Stimulated activated CD8-positive, alpha-beta memory T cell treated with anti-CD3 and anti-CD28 coated beads, Interleukin-4, amount 100 ng/mL, for 4 hours (primary cell): ENCODE data around the gene COMP.
"Not testable (repeated sequence)": the region's sequence is repeated elsewhere in the genome, so short reads cannot be mapped to it uniquely, and the experiment has no call there.

ENCODE experiments used
- DNase-seq, 2 donors: peaks; one replicate each; pipeline ENCODE4 v3.0.0-alpha.2; 2020; ENCODE audit warnings: low read depth in 2 of 2, low spot score in 1 of 2

COMP gene

DNA sequence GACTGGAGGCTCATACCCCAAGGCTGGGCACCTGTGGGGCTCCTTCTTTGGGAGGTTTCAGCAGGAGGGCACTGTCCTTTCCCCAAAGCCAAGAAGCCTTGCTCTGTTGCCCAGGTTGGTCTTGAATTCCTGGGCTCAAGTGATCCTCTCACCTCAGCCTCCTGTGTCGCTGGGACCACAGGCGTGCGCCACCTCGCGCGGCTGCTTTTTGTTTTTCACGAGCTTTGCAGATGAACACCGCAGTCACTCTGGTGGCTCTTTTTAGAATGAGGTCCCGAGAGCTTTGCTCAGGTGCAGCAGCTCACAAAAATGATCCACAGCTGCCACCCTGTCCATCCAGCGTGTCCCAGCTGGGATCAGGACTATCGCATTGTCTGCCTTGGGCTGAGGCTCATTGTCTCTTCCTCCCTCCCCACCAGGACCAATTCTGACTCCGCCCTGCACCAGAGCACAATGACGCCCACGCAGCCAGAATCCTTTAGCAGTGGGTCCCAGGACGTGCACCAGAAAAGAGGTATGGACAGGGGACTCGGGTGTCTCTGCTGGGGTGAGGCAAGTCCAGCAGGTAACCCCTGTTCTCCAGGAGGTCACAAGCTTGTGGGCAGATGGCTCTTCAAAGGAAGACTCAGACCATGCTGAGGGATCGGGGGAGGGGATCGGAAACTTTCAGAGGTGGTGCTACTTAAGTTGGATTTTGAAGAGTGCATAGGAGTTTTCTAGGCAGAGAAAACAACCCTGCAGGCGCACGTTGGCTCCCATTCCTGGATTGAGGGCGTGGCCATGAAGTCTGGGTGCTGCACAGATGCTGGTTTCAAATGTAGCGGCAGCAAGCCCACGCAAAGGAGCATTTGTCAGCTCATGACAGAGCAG is 41.5 kb downstream of the COMP start:
- no peak for DNase-seq

DNA sequence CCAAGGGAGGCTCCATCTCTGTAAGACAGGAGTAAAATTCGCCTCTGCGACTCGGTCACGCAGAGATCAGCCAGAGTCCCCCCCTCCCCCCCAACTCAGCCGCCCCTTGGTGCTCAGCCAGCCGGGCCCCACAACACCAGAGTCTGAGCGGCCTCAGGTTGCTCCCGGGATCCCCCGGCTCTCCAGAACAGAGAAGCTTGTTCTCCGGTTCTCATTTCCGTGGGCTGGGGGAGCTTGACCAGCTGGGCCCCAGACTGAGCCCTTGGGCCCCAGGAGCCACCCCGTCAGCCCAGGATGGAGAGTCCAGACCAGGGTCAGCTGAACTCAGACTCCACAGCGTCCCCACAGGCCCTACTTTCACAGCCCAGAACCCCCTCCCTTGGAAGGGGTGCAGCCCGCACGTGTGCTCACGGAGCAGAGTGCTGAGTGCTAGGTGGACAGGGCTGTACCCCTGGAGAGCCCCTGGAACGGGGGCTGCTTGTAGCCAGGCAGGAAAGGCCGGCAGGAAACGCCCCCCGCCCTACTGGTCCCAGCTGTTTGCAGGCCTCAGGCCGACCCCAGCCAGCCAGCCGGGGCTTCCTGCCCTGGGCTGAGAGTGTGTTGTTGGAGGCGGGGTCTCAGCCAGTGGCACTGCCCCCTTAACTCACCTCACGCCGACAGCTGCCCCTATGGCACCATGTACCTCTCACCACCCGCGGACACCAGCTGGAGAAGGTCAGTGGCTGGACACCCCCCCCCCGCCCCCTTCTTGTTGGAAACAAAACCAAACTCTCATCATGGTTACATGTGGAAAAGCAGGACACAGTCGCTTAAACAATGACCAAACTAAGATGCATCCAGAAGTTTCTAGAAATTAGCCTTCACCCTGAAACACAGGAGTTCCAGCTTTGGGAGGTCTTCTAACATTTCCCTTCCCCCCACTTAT is 44.4 kb downstream of the COMP start:
- no peak for DNase-seq

DNA sequence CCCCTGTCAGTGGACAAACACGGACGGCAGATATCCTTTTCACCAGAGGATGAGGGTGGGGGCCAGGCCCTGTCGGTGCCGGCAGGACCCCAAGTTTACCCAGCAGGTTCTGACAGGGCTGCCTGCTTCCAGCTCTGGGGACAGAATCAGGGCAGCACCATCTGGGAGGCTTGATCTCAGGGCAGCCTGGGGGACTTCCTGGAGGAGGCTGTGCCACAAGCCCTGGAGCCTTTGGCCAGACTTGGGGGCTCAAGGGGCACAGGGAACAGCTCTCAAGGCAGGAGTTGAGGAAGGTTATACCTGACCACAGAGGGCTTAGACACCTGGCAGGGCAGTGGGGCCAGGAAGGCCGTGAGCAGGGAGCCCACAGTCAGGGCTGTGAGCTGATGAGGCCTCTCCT is 45.2 kb downstream of the COMP start:
- DNase-seq = no peak

DNA sequence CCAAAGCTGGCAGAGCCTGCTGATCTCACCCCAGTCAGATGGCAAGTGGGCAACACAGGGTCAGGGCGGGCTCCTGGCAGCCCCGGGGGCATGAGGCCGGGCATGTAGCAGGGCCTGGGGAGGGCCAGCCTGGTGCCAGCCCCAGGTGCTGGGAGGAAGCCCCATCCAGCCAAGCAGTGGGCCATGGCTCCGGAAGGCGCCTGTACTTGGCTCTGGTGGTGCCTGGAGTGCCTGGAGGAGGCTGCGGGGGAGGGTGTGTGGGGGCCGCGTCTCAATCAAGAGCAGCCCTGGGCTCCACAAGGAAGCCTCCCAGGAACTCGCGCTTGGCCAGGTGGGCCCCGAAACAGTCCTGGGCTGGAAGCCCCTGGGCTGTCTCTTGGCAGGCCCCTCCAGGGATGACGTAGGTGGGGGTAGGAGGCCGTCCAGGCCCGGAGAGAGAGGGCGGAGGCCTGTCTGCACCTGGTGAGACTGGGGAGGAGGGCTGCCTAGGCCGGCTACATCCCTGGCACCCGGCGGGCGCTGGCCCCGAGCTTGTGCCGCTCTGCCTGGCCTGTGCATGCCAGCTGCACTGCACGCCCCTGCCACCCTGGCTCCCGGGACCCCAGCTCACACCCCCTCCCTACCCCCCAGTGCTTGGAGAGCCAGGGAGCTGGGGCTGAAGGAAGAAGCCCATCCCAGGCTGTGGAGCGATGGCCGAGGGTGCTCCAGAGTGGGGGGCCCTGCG is 45.9 kb downstream of the COMP start:
- DNase-seq = no peak

DNA sequence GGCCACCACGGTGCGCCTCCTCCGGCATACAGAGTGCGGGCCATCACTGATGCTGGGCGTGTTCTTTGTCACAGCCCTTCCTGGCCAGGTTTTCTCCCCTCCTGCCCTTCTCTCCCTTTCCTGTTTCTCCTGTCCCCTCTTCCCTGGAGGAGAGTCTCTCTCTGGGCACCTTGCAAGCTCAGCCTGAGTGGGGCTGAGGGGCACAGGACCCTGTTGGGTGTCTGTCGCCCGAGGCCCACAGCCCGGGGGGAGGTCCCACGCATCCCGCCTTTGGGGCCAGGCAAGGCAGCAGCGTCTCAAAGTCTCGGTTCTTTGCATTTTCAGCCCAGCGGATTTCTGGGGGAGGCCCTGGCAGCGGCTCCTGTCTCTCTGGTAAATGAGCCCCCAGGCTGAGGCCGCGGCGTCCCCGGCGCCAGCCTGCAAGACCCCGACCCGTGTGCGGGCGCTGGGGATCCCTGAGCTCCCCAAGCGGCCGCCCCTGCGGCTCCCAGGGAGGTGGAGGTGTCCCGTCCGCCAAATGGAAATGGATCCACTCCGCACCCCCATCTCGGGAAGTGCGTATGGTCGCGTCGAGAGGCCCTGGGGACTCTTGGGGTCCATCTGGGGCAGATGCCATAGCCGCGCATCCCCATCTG is 47.2 kb downstream of the COMP start:
- no peak for DNase-seq

DNA sequence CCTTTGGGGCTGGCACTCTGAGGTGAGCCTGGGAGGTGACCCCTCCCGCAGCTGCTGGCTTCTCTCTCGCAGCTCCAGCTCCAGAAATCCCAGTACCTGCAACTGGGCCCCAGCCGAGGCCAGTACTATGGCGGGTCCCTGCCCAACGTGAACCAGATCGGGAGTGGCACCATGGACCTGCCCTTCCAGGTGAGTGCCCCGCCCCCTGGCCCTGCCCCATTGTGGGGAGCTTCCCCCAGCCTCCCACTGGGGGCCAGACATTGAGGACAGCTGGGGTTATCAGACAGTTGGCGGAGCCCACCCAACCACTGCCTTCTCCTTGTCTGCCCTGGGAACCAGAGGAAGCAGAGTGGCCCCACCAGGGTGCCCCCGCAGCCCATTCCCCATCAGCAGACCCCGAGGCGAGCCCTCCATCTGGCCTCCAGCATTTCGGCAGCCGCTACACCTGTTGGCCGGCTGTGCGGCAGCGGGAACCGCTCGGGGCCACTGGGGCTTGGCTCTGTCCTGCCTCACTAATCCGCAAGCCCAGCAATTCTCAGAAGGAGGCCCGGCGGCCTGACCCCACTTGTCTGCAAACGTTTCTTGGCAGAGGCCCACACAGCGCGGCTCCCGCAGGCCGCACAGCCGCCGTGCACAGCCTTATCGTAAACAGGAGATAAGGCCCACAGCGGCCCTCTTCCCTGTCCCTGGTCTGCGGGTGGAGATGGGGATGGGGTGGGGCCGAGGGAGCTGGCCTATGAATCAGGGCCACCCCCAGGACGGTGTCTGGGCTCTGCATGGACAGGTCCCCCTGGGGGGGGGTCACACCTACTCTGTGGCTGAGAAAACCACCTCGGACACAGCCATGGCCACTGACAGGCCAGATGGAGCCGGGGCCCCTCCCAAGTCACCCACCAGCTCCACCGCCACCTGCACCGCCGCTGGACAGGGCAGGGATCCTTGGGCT is 48.0 kb downstream of the COMP start:
- DNase-seq = no peak

DNA sequence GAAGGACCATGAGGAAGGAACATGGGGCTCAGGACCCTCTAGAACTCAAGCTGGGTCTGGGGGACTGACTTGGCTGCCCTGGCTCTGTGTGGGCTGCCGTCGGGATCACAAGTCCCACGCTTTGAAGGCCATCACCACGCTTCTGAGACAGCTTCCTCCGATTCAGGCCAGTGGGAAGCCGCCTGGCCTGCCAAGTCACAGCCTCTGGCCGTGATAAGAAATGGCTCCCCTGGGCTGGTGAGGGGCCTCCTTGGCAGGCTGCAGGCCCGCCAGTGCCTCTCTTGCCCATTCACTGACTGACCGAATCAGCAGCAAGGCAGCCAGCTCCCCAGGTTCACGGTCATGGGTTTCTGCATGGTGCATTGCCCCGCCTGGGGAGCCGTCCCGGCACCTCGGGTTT is 48.8 kb downstream of the COMP start:
- DNase-seq = no peak

DNA sequence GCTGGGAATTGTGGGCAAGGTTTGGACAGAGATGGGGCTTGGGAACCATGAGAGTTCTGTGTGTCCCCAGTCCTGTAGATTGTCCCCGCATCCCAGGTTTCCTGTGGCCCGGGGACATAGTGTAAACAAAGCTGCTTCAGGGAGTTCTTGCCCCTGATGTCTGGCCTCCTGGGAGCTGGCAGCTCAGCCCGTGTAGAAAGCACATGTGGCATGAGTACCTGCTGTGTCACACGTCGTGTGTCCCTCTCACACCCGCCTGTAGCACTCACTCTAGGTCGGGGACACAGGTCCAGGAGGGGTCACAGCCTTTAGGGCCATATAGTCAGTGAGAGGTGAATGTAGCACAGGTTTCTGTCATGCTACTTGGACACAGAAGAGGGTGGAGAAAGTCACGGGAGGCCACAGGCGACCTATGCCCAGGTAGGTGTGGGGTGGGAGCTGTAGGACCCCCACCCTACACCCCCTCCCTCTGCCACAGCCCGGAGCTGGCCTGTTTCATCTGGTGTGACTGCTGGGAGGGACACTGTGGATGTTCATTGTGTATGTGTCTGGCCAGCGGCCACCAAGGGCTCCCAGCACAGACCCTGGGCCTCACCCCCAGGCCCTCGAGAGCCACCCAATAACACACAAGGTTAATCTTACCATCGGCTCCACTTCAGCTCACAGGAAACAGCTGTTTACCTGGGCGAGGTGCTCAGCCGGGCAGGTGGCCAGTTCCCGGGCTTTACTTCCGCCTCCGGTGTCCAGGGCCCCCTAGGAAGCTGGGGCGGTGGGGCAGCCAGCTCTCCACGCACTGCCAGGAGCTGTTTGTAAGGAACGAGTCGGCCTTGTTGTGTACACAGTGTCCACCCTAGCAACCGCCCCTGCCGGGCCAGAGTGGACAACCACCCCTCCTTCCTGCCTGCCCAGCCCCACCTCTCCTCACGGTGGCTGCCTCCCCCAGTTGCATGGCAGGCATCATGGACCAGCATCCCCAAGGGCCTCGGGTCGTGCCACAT is 49.7 kb downstream of the COMP start:
- no peak for DNase-seq

DNA sequence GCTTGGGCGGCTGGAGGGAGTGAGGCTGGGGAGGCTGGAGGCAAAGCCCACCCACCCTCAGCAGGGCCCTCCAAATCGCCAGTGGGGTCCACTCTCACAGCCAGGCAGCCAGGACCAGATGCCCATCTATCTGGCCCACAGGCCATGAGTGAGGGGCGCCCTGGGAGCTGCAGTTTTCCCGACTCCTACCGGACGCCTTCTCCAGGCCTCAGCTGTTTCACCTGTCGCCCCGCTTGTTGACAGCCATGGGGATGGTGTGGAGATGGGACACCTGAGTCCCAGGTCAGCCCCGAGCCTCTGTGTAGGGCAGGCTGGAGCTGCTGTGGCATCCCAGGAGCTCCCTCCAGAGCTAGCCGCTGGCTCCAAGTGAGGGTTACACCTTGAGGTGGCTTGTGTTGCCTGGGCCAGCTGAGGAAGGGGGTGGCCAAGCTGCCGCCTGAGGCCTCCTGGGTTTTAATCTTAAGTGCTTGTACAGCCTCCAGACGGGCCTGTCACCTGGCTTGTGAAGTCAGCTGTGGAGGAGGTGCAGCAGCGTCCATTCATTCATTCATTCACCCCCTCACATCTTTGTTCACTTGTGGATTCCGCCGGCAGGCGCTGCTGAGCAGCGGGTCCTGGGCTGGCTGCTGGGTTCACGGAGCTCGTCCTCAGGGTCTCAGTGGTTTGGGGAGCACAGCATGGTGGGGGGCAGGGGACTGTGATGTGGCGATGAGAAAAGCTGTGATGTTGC is 52.0 kb downstream of the COMP start:
- no peak for DNase-seq

DNA sequence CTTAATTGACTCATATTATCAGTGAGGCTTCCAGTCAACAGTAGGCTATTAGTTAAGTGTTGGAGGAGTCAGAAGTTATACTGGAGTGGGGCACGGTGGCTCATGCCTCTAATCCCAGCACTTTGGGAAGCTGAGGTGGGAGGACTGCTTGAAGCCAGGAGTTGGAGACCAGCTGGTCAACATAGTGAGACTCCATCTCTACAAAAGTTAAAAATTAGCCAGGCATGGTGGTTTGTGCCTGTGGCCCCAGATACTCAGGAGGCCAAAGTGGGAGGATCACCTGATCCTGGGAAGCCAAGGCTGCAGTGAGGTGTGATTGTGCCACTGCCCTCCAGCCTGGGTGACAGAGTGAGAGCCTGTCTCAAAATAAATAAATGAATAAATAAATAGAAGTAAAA is 53.2 kb downstream of the COMP start:
- DNase-seq = no peak

DNA sequence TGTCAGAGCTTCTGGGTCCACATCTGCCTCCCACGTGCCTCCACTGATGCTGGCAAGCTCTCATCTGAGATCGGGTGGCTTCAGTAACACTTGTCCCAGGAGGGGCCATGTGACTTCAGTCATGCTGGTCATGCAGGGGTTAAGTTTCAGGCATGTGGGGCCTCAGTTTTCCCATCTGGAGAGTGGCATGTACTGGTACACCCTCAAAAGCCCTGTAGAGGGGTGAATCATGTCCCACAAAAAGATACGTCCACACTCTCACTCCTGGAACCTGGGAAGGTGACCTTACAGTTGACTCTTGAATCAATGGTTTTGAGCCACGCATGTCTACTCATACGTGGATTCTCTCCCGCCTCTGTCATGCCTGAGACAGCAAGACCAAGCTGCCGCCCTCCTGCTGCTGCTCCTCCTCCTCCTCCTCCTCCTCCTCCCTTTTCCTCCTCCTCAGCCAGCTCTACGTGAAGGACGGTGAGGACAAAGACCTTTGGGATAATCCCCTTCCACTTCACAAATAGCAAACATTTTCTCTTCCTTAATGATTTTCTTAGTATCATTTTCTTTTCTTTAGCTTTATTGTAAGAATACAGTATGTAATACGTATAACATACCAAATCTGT is 53.7 kb downstream of the COMP start:
- DNase-seq = no peak

DNA sequence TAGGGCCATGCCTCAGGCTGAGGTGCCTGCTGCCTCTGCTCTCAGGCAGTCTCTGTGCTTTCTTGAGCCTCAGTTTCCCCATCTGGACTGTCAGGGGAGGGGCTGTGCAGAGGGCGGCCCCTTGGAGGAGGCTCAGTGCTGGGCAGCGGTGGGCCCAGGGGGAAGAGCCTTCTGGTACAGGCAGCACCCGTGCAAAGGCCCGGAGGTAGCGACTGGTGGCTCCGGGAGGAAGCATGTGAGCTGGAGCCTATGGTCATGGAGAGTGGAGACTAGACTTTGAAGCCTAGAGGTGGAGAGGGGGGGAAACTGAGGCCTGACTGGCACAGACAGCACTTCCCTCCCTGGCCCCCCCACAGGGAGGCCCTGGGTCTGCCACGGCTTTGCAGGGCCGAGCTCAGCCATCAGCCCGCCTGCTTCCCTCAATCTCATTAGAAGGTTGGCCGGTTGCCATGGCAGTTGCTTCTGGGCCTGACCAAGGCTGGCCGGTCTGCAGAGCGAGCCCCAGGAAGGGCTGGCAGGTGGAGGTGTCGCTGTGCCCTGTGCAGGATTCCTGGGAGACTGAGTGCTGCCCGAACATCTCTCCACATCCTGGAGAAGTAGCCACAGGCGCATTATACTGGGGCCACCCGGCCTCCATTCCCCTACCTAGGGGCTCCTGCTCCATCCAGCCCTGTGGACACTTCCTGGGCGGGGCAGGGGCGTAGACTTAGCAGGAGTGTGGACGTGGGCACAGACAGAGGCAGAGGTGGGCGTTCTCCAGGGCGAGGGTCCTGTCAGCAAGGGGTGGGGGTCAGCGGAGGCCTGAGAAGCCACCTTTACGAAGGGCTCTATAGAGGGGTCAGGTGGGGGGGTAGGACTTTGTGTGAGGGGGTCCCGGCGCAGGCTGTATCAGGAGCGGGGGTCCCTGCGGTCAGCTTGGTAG is 54.4 kb downstream of the COMP start:
- no peak for DNase-seq

DNA sequence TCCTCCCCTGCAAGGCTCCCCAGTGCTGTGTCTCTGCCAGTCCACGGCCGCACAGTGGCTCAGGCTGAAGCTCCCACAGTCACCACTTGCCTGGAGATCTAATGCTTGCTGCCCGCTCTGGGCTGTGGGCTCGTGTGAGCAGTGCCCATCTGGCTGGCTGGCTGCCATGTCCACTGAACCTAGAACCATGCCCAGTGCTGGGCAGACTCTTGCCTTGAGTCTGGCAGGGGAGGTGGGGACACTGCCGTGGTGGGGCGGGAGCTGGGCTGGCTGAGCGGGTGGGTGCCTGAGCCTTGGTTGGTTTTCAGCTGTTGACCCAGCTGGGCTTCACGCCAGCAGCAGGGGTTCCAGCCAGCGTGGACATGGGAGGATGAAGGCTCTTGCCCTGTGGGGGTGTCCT is 55.4 kb downstream of the COMP start:
- DNase-seq = no peak

DNA sequence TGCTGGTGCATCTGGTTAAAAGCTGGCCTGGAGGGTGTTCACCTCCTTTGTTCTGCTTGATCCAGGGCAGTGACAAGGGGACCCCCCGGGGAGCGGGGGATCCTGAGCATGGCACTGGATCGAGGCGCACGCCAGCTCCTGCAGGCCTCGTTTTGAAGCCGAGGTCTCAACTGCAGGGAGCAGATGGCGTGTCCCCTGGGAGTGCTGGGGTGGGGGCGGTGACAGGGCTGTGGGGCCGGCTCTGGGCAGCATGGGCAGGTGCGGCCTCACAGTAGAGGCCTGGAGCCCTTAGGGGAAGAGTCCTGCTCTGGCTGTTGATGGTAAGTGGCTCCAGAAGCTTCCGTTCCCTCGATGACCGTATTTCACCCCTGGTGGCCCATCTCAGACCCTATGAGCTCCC is 55.8 kb downstream of the COMP start:
- no peak for DNase-seq

DNA sequence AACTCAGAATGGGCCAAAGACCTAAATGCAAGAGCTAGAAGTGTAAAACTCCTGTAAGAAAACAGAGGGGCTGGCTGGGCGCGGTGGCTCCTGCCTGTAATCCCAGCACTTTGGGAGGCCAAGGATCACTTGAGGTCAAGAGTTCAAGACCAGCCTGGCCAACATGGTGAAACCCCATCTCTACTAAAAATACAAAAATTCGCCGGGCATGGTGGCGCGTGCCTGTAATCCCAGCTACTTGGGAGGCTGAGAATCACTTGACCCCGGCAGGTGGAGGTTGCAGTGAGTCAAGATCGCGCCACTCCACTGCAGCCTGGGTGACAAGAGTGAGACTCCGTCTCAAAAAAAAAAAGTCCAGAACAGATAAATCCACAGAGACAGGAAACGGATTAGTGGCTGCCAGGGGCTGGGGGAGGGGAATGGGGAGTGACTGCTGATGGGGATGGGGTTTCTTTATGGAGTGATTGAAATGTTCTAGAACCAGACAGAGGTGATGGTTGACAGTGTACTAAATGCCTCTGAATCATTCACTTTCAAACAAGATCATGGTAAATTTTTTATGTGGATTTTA is 57.3 kb downstream of the COMP start:
- not testable (repeated sequence) for DNase-seq

DNA sequence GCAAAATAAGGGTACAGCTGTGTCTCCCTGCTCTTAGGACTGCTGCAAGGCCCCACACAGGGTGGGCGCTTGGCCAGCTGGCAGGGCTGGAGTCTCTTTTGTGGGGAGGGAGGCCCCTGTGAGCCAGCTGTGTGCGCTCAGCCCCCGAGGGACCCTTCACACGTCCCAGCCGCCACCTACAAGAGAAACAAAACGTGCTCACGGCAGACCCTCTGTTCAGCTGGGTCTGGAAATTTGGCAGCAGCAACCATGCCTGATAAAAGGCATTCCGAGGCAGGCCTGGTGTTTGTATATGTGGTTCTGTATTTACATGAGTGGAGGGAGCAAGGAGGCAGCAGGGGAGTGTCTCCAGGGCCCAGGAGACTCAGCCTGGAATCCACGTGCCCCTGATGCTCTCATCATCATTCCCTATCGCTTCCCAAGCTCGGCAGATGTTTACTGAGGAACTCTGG is 57.9 kb downstream of the COMP start:
- DNase-seq = no peak
